NCI-H446 (cell line): ENCODE data around the gene ADCK2.
"Not testable (repeated sequence)": the region's sequence is repeated elsewhere in the genome, so short reads cannot be mapped to it uniquely, and the experiment has no call there.

ENCODE experiments used
- DNase-seq, 2 experiments: peaks; one replicate each; lab custom pipeline; 2025; lab: John Stamatoyannopoulos, UW

Gene ADCK2

DNA sequence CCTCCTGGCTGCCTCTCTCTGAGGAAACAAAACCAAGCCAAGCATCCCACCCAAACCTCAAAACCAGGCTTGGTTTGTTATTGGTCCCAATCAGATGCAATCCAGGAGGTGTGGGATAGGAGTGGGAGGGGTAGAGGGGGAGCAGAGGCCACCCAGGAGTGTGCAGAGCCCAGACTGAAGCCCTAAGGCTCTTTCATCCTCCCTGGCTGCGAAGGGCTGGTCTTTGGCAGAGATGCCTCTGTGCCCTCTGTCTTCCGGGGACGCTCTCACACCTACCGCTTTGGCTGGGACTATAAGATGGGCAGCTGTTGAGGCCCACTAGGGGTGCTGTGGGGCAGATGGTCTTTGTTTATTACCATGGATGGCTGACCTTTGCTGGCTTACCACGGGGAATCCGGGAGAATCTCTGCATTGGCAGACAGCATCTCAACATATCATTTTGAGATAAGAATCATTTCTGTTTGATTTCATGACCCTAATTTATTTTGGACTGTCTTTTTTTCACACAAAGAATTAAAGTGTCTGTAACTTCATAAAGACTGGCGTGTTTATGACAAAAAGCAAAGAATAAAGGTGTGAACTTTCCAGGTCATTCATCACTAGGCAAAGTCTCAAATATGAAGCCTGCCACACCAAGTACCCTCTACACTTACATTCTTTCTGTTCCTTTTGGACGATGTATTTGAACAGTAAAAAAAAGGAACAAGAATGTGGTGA, 25.7 kb upstream of the ADCK2 start:
- DNase-seq: peak in 1 of 2 experiments; percentile 74

GRCh38 chr7:140649556-140650205, 23.1 kb upstream of the ADCK2 start:
- no peak for DNase-seq

GRCh38 chr7:140650367-140650766, 22.4 kb upstream of the ADCK2 start:
- DNase-seq: no peak

DNA sequence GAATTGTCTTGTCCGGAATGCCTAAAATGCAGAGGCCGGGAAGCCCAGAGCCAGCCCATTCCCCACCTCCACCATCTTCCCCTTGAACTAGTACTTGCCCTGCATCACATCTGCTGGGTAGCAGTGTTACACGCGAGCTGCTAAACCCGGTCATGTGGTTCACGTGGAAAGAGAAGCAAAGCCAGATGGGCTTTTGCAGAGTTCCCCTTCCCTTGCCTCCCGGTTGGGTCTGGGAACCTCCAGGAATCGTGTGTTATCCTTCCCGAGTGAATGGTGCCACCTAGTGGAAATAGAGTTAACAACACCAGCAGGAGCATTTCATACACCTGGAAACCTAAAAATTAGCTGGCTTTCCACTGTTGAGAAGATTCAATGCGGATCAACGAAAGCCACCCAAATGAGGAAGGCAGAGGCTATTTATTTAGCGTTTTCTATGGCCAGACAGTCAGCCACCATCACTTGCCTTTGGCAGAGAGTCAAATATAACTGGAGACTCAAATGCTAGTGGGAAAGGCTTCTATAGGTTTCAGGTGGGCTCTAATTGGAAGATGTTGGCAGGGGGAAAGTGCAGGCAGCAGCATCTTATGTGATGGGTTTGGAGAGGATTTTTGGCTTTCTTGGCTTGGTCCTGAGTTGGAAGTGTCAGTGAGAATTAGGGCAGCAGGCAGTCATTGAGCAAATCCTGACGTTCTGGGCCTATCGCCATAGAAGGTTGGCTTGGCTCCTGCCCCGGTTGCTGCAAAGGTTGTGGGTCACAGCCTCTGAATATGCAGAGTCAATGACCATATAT, 19.2 kb upstream of the ADCK2 start:
- DNase-seq: peak; percentile 27 to 85

DNA sequence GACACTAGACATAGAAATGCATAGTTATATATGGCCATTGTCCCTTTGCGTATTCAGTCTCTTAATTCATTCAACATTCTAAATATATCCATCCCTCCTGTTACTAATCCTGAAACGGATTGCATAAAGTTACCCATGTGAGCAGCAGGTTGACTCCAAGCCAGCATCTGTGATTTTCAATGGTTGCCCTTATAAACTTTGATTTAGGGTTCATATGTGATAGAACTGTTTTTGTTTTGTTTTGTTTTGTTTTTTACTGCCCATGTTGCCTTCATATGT, 18.7 kb upstream of the ADCK2 start:
- no peak for DNase-seq

GRCh38 chr7:140654661-140655060, 18.1 kb upstream of the ADCK2 start:
- no peak for DNase-seq

DNA sequence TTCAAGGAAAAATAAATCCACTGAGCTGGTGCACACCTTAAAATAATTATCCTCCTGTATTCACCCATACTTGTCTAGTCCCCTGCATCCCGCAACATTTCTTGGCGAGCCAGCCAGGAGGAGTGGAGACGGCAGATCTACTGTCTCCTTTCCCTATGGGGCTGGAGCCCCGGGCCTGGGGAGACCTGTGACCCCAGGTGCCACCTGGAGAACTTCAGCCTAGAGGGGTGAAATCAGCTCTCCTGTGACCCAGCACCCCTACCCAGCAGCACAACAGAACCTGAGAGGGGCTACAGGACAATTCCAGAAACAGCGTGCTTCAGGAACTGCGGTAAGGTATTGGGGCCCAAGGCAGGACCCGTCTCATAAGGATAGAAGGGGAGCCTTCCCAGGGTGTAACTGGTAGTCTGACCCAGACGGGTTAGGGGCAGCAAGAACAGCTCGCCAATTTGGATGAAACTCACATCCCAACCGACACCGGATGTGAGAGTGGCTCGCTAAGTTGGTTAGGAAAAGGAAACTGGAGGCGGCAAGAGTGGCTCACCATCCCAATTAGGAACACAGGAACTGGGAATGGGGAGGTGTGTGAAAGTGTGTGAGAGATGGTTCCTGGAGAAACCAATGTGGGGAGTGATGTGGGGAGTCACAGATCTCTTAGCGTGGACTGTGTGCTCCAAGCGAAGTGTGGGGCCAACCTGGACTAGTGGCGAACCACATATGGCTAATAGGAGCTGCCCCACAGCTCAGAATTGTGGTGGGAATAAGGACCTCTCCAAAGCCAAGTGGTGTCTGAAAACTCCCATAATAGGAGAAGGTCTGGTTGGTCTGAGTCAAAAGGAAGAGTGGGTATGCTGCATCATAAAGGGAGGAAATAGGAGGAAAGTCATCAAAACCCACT, 17.0 kb upstream of the ADCK2 start:
- DNase-seq: no peak

DNA sequence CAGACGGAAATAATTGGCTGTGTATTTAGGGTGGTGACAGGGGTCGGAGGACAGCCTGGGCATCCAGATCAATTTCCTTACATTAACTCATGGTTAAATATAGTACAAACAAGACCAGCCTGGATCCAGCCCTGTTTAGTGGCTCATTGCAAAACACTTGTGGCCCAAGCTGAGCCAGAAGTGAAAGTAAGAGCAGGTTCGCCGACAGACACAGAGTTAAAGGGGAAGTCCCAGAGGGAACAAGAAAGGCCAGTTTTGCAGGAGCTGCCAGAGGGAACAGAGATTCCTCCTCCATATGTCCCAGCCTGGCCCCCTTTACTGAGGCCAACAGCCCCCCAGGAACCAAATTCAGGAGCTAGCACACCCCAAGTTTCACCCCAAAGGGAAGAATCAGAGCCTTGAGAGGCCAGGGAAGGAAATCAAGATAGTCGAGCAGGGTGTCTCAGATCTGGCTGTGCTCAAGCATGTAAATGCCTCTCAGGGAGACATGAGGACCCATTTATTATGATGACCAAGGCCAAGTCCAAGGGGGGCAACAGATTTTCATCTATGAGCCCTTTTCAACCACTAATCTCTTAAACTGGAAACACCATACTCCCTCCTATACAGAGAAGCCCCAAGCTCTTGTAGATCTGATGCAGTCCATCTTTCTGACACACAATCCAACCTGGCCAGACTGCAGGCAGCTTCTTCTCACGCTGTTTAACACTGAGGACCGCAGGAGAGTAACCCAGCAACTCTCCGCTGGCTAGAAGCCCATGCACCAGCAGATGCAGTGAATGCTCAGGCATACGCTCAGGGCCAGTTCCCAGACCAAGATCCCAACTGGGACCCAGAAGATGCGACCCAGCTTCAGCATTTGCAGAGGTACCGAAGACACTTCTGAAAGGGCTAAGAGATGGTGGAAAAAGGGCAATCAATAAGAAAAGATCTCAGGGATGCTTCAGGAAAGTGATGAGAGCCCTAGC, 15.9 kb upstream of the ADCK2 start:
- no peak for DNase-seq

DNA sequence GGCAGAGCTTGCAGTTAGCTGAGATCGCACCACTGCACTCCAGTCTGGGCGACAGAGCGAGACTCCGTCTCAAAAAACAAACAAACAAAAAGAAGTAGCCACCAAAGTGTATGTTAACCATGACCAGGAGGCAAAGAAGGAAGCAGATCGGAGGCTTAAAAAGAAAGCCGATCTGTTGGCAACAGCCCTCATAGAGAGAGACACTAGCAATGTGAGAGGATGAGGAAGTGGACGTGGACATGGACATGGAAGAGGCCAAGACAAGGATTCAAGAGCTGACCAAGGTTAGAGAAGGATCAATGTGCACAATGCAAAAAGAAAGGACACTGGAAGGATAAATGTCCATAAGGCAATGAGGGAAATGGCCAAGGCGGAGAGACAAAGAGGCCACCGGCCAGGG, 14.9 kb upstream of the ADCK2 start:
- DNase-seq: no peak

DNA sequence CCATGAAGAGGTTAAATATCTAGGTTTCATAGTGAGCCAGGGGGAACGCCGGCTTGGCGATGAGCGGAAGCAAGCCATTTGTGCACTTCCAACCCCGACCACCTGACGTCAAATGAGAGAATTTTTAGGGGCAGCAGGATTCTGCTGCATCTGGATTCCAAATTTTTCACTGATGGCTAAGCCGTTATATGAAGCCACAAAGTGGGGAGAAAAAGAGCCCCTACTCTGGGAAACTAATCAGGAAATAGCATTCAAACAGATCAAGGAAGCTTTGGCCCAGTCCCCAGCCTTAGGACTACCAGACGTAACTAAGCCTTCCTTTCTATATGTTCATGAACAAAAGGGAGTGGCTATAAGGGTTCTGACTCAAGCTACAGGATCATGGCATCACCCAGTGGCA, 12.9 kb upstream of the ADCK2 start:
- no peak for DNase-seq

DNA sequence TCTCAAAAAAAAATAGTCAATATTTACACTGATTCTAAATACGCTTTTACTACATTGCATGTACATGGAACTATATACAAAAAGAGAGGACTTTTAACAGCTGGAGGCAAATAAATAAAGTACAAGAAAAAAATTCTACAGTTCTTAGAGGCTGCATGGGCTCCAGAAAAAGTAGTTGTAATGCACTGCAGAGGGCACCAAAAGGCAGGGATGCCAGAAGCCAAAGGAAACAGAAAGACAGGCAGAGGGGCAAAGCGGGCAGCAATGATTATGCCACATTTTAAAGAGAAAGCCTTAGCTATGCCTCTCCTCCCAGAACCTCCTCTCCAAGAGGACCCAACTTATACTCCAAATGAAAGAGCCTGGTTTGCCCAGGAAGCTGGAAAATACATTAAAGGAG, 11.6 kb upstream of the ADCK2 start:
- DNase-seq: no peak

DNA sequence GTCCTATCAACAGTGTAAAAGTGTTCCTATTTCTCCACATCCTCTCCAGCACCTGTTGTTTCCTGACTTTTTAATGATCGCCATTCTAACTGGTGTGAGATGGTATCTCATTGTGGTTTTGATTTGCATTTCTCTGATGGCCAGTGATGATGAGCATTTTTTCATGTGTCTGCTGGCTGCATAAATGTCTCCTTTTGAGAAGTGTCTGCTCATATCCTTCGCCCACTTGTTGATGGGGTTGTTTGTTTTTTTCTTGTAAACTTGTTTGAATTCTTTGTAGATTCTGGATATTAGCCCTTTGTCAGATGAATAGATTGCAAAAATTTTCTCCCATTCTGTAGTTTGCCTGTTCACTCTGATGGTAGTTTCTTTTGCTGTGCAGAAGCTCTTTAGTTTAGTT, 9.8 kb upstream of the ADCK2 start:
- DNase-seq: not testable (repeated sequence)

GRCh38 chr7:140667476-140667875, 5.3 kb upstream of the ADCK2 start:
- no peak for DNase-seq

DNA sequence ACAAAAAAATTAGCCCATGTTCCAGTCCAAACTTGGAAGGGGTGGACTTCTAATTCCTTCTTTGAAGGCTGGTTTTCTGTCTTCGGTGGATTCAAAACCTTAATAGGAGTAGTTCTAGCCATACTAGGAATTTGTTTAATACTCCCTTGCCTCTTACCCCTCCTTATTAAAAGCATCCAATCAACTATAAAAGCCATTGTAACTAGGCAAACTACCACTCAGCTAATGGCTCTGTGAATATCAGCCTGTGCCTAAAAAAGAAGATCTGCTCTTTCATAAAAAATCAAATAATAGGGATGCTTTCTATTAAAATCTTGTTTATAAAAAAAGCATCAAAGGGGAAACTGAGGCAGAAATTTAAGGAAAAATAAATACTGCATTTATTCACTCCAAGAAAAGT, 4.1 kb upstream of the ADCK2 start:
- DNase-seq: no peak

- DNase-seq: no peak
Measured at GRCh38 chr7:140669352-140669751, 3.4 kb upstream of the ADCK2 start.

DNA sequence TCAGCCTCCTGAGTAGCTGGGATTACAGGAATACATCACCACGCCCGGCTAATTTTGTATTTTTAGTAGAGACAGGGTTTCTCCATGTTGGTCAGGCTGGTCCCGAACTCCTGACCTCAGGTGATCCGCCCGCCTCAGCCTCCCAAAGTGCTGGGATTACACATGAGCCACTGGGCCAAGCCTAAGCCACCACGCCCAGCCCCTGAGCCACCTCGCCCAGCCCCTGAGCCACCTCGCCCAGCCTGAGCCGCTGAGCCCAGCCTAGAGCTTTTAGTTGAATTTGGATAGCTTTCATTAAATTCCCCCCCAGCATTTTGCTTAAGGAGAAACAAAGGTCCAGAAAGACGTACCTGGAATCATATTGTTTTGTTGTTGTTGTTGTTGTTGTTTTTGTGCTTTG, 2.9 kb upstream of the ADCK2 start:
- DNase-seq: not testable (repeated sequence)

- no peak for DNase-seq
Measured at GRCh38 chr7:140670343-140670935, 2.3 kb upstream of the ADCK2 start.

DNA sequence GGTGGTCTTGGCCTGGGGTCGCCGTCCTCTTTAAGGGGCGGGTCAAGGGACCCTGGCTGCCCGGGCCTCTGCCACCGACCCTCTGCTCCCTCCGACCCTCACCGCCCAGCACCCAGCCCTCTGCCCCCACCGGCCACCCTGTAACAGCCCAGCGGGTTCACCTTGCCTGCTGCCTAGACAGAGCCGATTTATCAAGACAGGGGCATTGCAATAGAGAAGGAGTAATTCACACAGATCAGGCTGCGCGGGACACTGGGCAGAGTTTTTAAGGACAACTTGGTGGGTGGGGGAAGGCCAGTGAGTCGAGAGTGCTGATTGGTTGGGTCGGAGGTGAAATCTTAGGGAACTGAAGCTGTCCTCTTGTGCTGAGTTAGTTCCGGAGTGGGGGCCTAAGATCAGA, 779 bp upstream of the ADCK2 start:
- no peak for DNase-seq

- DNase-seq: peak in 1 of 2 experiments; percentile 23
Measured at GRCh38 chr7:140673063-140673773, 473 bp downstream of the ADCK2 start.

GRCh38 chr7:140673774-140674155, 1.0 kb downstream of the ADCK2 start:
- DNase-seq: no peak
